H9 (cell line): Measurements from ENCODE around the gene COL27A1. TPM values are rescaled to one million over a fixed set of nuclear protein-coding genes. Genes with fewer than 3 reads are reported as not detected.

Experiments used
- DNase-seq: peaks from one replicate; pipeline ENCODE4 v3.0.0-alpha.2; 2017
- H2AFZ ChIP-seq: one replicate; pipeline ENCODE4 v1.6.1; 2013; ENCODE audit warnings: mild to moderate bottlenecking, low read length, control low read depth, moderate library complexity
- H2AK5ac ChIP-seq: 2 replicates; pipeline ENCODE4 v1.6.1; 2013; ENCODE audit warnings: low read length, control low read depth, mixed read lengths; ENCODE audit not compliant: insufficient read length
- H2BK120ac ChIP-seq: one replicate; pipeline ENCODE4 v1.6.1; 2013; ENCODE audit warnings: low read depth, mild to moderate bottlenecking, low read length, control low read depth, inconsistent platforms; ENCODE audit not compliant: poor library complexity, severe bottlenecking
- H2BK12ac ChIP-seq: 2 replicates; pipeline ENCODE4 v1.6.1; 2013; ENCODE audit warnings: low read length, control low read depth, mixed read lengths, low read depth; ENCODE audit not compliant: insufficient read length
- H2BK15ac ChIP-seq: 2 replicates; pipeline ENCODE4 v1.6.1; 2013; ENCODE audit warnings: low read depth, low read length, control low read depth
- H2BK20ac ChIP-seq: one replicate; pipeline ENCODE4 v1.6.1; 2013; ENCODE audit warnings: low read depth, mild to moderate bottlenecking, low read length, control low read depth, inconsistent platforms; ENCODE audit not compliant: poor library complexity, severe bottlenecking
- H2BK5ac ChIP-seq: 2 replicates; pipeline ENCODE4 v1.6.1; 2013; ENCODE audit warnings: low read length, control low read depth, mixed read lengths; ENCODE audit not compliant: insufficient read length
- H3K14ac ChIP-seq: 2 replicates; pipeline ENCODE4 v1.6.1; 2013; ENCODE audit warnings: low read length, control low read depth; ENCODE audit not compliant: insufficient read depth
- H3K18ac ChIP-seq: 2 replicates; pipeline ENCODE4 v1.6.1; 2013; ENCODE audit warnings: low read depth, mild to moderate bottlenecking, mixed read lengths, low read length, control low read depth; ENCODE audit not compliant: insufficient read length
- H3K23ac ChIP-seq: 2 replicates; pipeline ENCODE4 v1.6.1; 2013; ENCODE audit warnings: low read length, control low read depth, mixed read lengths, low read depth; ENCODE audit not compliant: insufficient read length
- H3K23me2 ChIP-seq: 2 replicates; pipeline ENCODE4 v1.6.1; 2013; ENCODE audit warnings: low read depth, mild to moderate bottlenecking, mixed read lengths, low read length, control low read depth; ENCODE audit not compliant: insufficient read length, poor library complexity, severe bottlenecking
- H3K27ac ChIP-seq: 2 replicates; pipeline ENCODE4 v1.5.1; 2013; ENCODE audit warnings: low read length, control low read depth, mixed read lengths, low read depth; ENCODE audit not compliant: insufficient read length
- H3K27me3 ChIP-seq: 2 replicates; pipeline ENCODE4 v1.6.1; 2013; ENCODE audit warnings: low read length, control low read depth, inconsistent platforms; ENCODE audit not compliant: insufficient read depth
- H3K4ac ChIP-seq: 2 replicates; pipeline ENCODE4 v1.6.1; 2013; ENCODE audit warnings: low read depth, mild to moderate bottlenecking, control low read depth, inconsistent platforms, low read length, moderate library complexity
- H3K4me1 ChIP-seq: 2 replicates; pipeline ENCODE4 v1.6.1; 2013; ENCODE audit warnings: low read length, control low read depth, inconsistent platforms; ENCODE audit not compliant: insufficient read depth
- H3K4me2 ChIP-seq: 2 replicates; pipeline ENCODE4 v1.6.1; 2013; ENCODE audit warnings: low read length, control low read depth, mixed read lengths; ENCODE audit not compliant: insufficient read length, insufficient read depth
- H3K56ac ChIP-seq: 2 replicates; pipeline ENCODE4 v1.6.1; 2013; ENCODE audit warnings: low read depth, mild to moderate bottlenecking, mixed read lengths, low read length, control low read depth; ENCODE audit not compliant: insufficient read length
- H3K79me1 ChIP-seq: 2 replicates; pipeline ENCODE4 v1.6.1; 2013; ENCODE audit warnings: low read depth, mild to moderate bottlenecking, moderate library complexity, low read length, control low read depth, inconsistent platforms; ENCODE audit not compliant: insufficient read depth, poor library complexity, severe bottlenecking
- H3K79me2 ChIP-seq: 2 replicates; pipeline ENCODE4 v1.6.1; 2013; ENCODE audit warnings: low read length, control low read depth, inconsistent platforms; ENCODE audit not compliant: insufficient read depth
- H3K9ac ChIP-seq: 2 replicates; pipeline ENCODE4 v1.6.1; 2013; ENCODE audit warnings: low read length, control low read depth, mixed read lengths; ENCODE audit not compliant: insufficient read length; ENCODE audit errors: extremely low read depth
- H3K9me3 ChIP-seq: one replicate; pipeline ENCODE4 v1.6.1; 2013; ENCODE audit warnings: low read depth, low read length, inconsistent platforms; ENCODE audit not compliant: control insufficient read depth
- H3T11ph ChIP-seq: one replicate; pipeline ENCODE4 v1.6.1; 2013; ENCODE audit warnings: mild to moderate bottlenecking, low read length, control low read depth, inconsistent platforms
- H4K20me1 ChIP-seq: one replicate; pipeline ENCODE4 v1.6.1; 2013; ENCODE audit not compliant: control insufficient read depth, insufficient read length, insufficient read depth
- H4K5ac ChIP-seq: 2 replicates; pipeline ENCODE4 v1.6.1; 2013; ENCODE audit warnings: low read depth, mild to moderate bottlenecking, mixed read lengths, low read length, control low read depth; ENCODE audit not compliant: insufficient read length
- H4K8ac ChIP-seq: replicated peaks from 2 replicates; pipeline ENCODE4 v1.6.1; 2013; ENCODE audit warnings: low read length, control low read depth, mixed read lengths, low read depth; ENCODE audit not compliant: insufficient read length
- H4K91ac ChIP-seq: 2 replicates; pipeline ENCODE4 v1.6.1; 2013; ENCODE audit warnings: low read depth, mild to moderate bottlenecking, moderate library complexity, mixed read lengths, low read length, control low read depth; ENCODE audit not compliant: insufficient read length
- H3K27ac Mint-ChIP-seq, 3 experiments: 2 replicates in 2 of 3; 3 replicates in 1 of 3; pipeline ENCODE4 v1.8.0; 2020 to 2021; ENCODE audit warnings: mixed read lengths in 3 of 3, mild to moderate bottlenecking in 1 of 3, moderate library complexity in 1 of 3
- H3K27me3 Mint-ChIP-seq: 2 replicates; pipeline ENCODE4 v1.8.0; 2021; ENCODE audit warnings: low read depth, mild to moderate bottlenecking, moderate library complexity, mixed read lengths
- H3K36me3 Mint-ChIP-seq, 3 experiments: 2 replicates in 2 of 3; 3 replicates in 1 of 3; pipeline ENCODE4 v1.8.0; 2020 to 2021; ENCODE audit warnings: low read depth in 3 of 3, mixed read lengths in 3 of 3; ENCODE audit not compliant: insufficient read depth in 1 of 3
- H3K4me1 Mint-ChIP-seq, 2 experiments: 2 replicates each; pipeline ENCODE4 v1.8.0; 2020; ENCODE audit warnings: mixed read lengths in 2 of 2
- H3K4me3 Mint-ChIP-seq, 2 experiments: 2 replicates in 1 of 2; 3 replicates in 1 of 2; pipeline ENCODE4 v1.8.0; 2020 to 2021; ENCODE audit warnings: mild to moderate bottlenecking in 2 of 2, mixed read lengths in 2 of 2, moderate library complexity in 1 of 2
- H3K9me3 Mint-ChIP-seq, 2 experiments: 2 replicates in 1 of 2; 3 replicates in 1 of 2; pipeline ENCODE4 v1.8.0; 2020; ENCODE audit warnings: mild to moderate bottlenecking in 2 of 2, mixed read lengths in 2 of 2, moderate library complexity in 1 of 2
- WGBS: extraction: QIAGEN DNeasy Blood & Tissue Kit; methylation state at CpG from one replicate; pipeline ENCODE4 v1.1.7; 2013; ENCODE audit warnings: missing lambda C conversion rate, low lambda C conversion rate, mixed read lengths; ENCODE audit not compliant: insufficient read length; ENCODE audit errors: extremely low coverage; 5-methylcytosine and 5-hydroxymethylcytosine counted together
- total RNA-seq: library from RNA; stranded (reverse); gene quantifications from 2 replicates; pipeline ENCODE4 v1.2.1, GENCODE V29; 2021
- TF ChIP-seq, protein P1 (sequence below): fragments of 200-600 bp; sonication (generic); conservative IDR thresholded peaks from 3 replicates; pipeline ENCODE4 v1.8.0; 2021; ENCODE audit warnings: antibody characterized with exemption, mild to moderate bottlenecking

COL27A1 gene
- total RNA-seq, 1 experiment from 2014 or later, result 17.9 TPM

DNA sequence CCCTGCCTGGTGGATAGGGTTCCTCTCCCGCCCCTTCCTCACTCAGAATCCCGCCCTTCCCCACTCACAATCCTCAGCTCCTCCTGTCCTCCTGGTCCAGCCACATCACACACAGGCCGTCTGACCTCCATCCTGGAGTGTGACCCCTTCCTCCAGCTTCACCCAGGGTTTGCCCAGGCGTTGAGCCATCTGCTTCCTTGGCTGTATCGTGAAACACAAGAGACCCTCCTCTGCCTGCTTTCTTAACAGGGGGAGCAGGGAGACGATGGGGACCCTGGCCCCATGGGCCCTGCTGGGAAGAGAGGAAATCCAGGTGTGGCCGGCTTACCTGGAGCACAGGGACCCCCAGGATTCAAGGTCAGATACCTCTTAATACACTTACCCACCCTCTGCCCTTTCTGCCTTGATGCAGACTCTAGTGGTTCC lies 135.2 kb downstream of the COL27A1 start:
- no peak overlapping the region for H2BK120ac ChIP-seq
- no peak overlapping the region for H3K9ac ChIP-seq
- no peaks in the 10 kb centered on the region for H3K27me3 Mint-ChIP-seq
- DNase-seq, result no peak
- TF ChIP-seq, protein P1, sequence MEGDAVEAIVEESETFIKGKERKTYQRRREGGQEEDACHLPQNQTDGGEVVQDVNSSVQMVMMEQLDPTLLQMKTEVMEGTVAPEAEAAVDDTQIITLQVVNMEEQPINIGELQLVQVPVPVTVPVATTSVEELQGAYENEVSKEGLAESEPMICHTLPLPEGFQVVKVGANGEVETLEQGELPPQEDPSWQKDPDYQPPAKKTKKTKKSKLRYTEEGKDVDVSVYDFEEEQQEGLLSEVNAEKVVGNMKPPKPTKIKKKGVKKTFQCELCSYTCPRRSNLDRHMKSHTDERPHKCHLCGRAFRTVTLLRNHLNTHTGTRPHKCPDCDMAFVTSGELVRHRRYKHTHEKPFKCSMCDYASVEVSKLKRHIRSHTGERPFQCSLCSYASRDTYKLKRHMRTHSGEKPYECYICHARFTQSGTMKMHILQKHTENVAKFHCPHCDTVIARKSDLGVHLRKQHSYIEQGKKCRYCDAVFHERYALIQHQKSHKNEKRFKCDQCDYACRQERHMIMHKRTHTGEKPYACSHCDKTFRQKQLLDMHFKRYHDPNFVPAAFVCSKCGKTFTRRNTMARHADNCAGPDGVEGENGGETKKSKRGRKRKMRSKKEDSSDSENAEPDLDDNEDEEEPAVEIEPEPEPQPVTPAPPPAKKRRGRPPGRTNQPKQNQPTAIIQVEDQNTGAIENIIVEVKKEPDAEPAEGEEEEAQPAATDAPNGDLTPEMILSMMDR, result no peak
- H2BK15ac ChIP-seq, result no peak overlapping the region
- peaks cover 5% of the 10 kb centered on the region for H3K9me3 ChIP-seq
- H3K79me1 ChIP-seq, result no peaks in the 10 kb centered on the region
- no peak overlapping the region for H4K5ac ChIP-seq
- 0 out of 2 replicates have a peak, but pooled peaks cover 3% of the 10 kb centered on the region for H3K4me1 ChIP-seq
- H3K4me2 ChIP-seq, result no peak overlapping the region
- no peak overlapping the region; a peak in 1 of 5 replicates for H3K4me3 Mint-ChIP-seq
- H2BK20ac ChIP-seq, result no peak overlapping the region
- H2BK5ac ChIP-seq, result no peak overlapping the region
- H3K23me2 ChIP-seq, result no peaks in the 10 kb centered on the region
- H3K27me3 ChIP-seq, result no peaks in the 10 kb centered on the region
- H3K27ac Mint-ChIP-seq, result peak overlapping the region in 1 of 3 experiments; percentile 89; a peak in 3 of 7 replicates
- no peak overlapping the region for H4K91ac ChIP-seq
- peaks cover 23 to 33% (median 28%) of the 10 kb centered on the region in 3 experiments for H3K36me3 Mint-ChIP-seq
- H3T11ph ChIP-seq, result no peak overlapping the region
- H3K4me1 Mint-ChIP-seq, result peaks cover 11 to 22% of the 10 kb centered on the region in 2 experiments
- H3K14ac ChIP-seq, result no peak overlapping the region
- H3K79me2 ChIP-seq, result no peaks in the 10 kb centered on the region
- H2AK5ac ChIP-seq, result no peak overlapping the region
- no peak overlapping the region for H3K4ac ChIP-seq
- WGBS, result no CpG with 5 or more reads among the region's 7 CpGs
- H3K23ac ChIP-seq, result no peak overlapping the region
- H4K8ac ChIP-seq, result no peak overlapping the region
- no peak overlapping the region for H3K27ac ChIP-seq
- H3K18ac ChIP-seq, result no peak overlapping the region
- no peaks in the 10 kb centered on the region for H4K20me1 ChIP-seq
- no peak overlapping the region for H3K56ac ChIP-seq
- H2BK12ac ChIP-seq, result no peak overlapping the region
- H3K9me3 Mint-ChIP-seq, result peaks cover 10 to 12% of the 10 kb centered on the region in 2 experiments; a peak in 4 of 5 replicates
- no peak overlapping the region for H2AFZ ChIP-seq
